Measurements from ENCODE around the gene TFB2M. TPM values are rescaled to one million over a fixed set of nuclear protein-coding genes. Genes with fewer than 3 reads are reported as not detected.

Gene TFB2M
- total and polyA plus RNA-seq, 2 of the 13 experiments (the other 11 are each of a cell fraction or from before 2014, with no cell fraction given), result 15.7 to 31.4 TPM

GRCh38 chr1:246600579-246600978, 34.5 kb upstream of the TFB2M start:
- POLR2A ChIA-PET, result interaction anchor here (1.1 kb wide), 1 partner anchor 34 kb away, joined by 4 read pairs; the partner anchor contains the start of genes CNST and TFB2M

More at GRCh38 chr1:246600579-246600978, 34.5 kb upstream of the TFB2M start:
- Histone ChIP-seq H3K9me3 (ENCODE audit: low read length) (0 out of 2 replicates have a peak, but pooled peaks cover 4% of the 10 kb centered on the region), H3K9ac (ENCODE audit: insufficient read depth, low read depth, low read length) (no peak overlapping the region), H3K27ac (ENCODE audit: extremely low read length, insufficient read depth, low read length) (no peak overlapping the region), H4K20me1 (ENCODE audit: insufficient read depth, low read length) (no peaks in the 10 kb centered on the region), H2AFZ (ENCODE audit: low read length) (no peak overlapping the region), H3K36me3 (replicated peaks in 1 of 2; ENCODE audit: control insufficient read depth in 1 of 2, insufficient read depth in 2 of 2, low read length in 2 of 2) (peaks cover 1 to 13% of the 10 kb centered on the region in 2 experiments; a peak in 2 of 5 replicates), H3K27me3 (ENCODE audit: control insufficient read depth in 1 of 2, insufficient read depth in 2 of 2, low read length in 2 of 2) (no peaks in the 10 kb centered on the region), H3K4me2 (ENCODE audit: low read depth, low read length) (no peak overlapping the region), H3K4me1 (ENCODE audit: insufficient read depth, low read length) (no peaks in the 10 kb centered on the region), H3K4me3 (replicated peaks in 1 of 3; ENCODE audit: insufficient read depth in 1 of 3, low read depth in 2 of 3, low read length in 3 of 3) (no peak overlapping the region), H3K79me2 (ENCODE audit: insufficient read depth, low read length) (peaks cover 3% of the 10 kb centered on the region)
- ATAC-seq (no peak), DNase-seq (ENCODE audit: low spot score) (no peak), FAIRE-seq (no peak)
- in situ Hi-C loops (cut with HindIII; ENCODE audit: extremely low pct_ligation_motif_present, low pct_unique_long_range_greater_than_20kb), result no loop called here
- BruUV-seq (replicated peaks), result no TSS peak
- TF ChIP-seq ZNF251 (CRISPR knock-in tag; IDR thresholded peaks at IDR 0.05) (no peak), CEBPB (IDR thresholded peaks at IDR 0.05; ENCODE audit: borderline replicate concordance, low read depth, low read length) (no peak), MBNL3 (CRISPR knock-in tag; conservative IDR thresholded peaks at IDR 0.05) (no peak), LCORL (IDR thresholded peaks at IDR 0.05) (no peak), LCORL (CRISPR knock-in tag; IDR thresholded peaks at IDR 0.05) (no peak), NCOA1 (CRISPR knock-in tag; IDR thresholded peaks at IDR 0.05) (no peak), TCF7L2 (IDR thresholded peaks at IDR 0.05; ENCODE audit: low read depth, low read length) (no peak), TRIM24 (CRISPR knock-in tag; IDR thresholded peaks at IDR 0.05) (no peak)
- TF ChIP-seq, protein P1, sequence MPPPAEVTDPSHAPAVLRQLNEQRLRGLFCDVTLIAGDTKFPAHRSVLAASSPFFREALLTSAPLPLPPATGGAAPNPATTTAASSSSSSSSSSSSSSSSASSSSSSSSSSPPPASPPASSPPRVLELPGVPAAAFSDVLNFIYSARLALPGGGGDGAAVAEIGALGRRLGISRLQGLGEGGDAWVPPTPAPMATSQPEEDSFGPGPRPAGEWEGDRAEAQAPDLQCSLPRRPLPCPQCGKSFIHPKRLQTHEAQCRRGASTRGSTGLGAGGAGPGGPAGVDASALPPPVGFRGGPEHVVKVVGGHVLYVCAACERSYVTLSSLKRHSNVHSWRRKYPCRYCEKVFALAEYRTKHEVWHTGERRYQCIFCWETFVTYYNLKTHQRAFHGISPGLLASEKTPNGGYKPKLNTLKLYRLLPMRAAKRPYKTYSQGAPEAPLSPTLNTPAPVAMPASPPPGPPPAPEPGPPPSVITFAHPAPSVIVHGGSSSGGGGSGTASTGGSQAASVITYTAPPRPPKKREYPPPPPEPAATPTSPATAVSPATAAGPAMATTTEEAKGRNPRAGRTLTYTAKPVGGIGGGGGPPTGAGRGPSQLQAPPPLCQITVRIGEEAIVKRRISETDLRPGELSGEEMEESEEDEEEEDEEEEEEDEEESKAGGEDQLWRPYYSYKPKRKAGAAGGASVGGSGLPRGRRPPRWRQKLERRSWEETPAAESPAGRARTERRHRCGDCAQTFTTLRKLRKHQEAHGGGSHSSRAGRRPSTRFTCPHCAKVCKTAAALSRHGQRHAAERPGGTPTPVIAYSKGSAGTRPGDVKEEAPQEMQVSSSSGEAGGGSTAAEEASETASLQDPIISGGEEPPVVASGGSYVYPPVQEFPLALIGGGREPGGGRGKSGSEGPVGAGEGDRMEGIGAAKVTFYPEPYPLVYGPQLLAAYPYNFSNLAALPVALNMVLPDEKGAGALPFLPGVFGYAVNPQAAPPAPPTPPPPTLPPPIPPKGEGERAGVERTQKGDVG (CRISPR knock-in tag; IDR thresholded peaks at IDR 0.05; ENCODE audit: borderline replicate concordance), result no peak
- TF ChIP-seq, protein P2, sequence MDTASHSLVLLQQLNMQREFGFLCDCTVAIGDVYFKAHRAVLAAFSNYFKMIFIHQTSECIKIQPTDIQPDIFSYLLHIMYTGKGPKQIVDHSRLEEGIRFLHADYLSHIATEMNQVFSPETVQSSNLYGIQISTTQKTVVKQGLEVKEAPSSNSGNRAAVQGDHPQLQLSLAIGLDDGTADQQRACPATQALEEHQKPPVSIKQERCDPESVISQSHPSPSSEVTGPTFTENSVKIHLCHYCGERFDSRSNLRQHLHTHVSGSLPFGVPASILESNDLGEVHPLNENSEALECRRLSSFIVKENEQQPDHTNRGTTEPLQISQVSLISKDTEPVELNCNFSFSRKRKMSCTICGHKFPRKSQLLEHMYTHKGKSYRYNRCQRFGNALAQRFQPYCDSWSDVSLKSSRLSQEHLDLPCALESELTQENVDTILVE (CRISPR knock-in tag; IDR thresholded peaks at IDR 0.05), result no peak
- TF ChIP-seq, protein P3, sequence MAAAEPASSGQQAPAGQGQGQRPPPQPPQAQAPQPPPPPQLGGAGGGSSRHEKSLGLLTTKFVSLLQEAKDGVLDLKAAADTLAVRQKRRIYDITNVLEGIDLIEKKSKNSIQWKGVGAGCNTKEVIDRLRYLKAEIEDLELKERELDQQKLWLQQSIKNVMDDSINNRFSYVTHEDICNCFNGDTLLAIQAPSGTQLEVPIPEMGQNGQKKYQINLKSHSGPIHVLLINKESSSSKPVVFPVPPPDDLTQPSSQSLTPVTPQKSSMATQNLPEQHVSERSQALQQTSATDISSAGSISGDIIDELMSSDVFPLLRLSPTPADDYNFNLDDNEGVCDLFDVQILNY (CRISPR knock-in tag; conservative IDR thresholded peaks at IDR 0.05), result no peak
- WGBS (ENCODE audit: low lambda C conversion rate), result 98% methylated on average over 2 of the region's 2 CpGs
- CTCF ChIA-PET (ENCODE audit: low intra/inter-chr PET ratio, low total read pairs), result no interaction called here
- intact Hi-C loops (cut with micrococcal nuclease; ENCODE audit: unreplicated experiment), result loop anchor here (5.0 kb wide), 1 partner anchor 33 kb away; the partner anchor contains the start of genes CNST and TFB2M
